GM12892 (cell line): ENCODE measurements around the gene FBLN5.

Experiments
- POLR2A ChIP-seq: IDR thresholded peaks from 2 replicates; pipeline ENCODE4 v1.6.1; 2011; ENCODE audit warnings: low read depth, low read length, control low read depth
- POLR2AphosphoS5 ChIP-seq: IDR thresholded peaks from 2 replicates; pipeline ENCODE4 v1.6.1; 2011; ENCODE audit warnings: low read depth, low read length, control low read depth

GRCh38 chr14:91927191-91927590, 20.3 kb downstream of the FBLN5 start:
- TF ChIP-seq POLR2A (no peak), POLR2AphosphoS5 (no peak)
